Renal cortical epithelial cell (primary cell): Measurements from ENCODE around the gene OTOG. TPM values are rescaled to one million over a fixed set of nuclear protein-coding genes. Genes with fewer than 3 reads are reported as not detected.

Experiments used
- DNase-seq: peaks from one replicate; pipeline ENCODE4 v3.0.0-alpha.2; 2011; ENCODE audit warnings: low read depth
- total RNA-seq: library from RNA; depleted of rRNA; stranded (reverse); fragments of >200 nt; gene quantifications from 2 replicates; pipeline ENCODE4 v1.2.3, GENCODE V29; 2014

The OTOG gene, protein sequence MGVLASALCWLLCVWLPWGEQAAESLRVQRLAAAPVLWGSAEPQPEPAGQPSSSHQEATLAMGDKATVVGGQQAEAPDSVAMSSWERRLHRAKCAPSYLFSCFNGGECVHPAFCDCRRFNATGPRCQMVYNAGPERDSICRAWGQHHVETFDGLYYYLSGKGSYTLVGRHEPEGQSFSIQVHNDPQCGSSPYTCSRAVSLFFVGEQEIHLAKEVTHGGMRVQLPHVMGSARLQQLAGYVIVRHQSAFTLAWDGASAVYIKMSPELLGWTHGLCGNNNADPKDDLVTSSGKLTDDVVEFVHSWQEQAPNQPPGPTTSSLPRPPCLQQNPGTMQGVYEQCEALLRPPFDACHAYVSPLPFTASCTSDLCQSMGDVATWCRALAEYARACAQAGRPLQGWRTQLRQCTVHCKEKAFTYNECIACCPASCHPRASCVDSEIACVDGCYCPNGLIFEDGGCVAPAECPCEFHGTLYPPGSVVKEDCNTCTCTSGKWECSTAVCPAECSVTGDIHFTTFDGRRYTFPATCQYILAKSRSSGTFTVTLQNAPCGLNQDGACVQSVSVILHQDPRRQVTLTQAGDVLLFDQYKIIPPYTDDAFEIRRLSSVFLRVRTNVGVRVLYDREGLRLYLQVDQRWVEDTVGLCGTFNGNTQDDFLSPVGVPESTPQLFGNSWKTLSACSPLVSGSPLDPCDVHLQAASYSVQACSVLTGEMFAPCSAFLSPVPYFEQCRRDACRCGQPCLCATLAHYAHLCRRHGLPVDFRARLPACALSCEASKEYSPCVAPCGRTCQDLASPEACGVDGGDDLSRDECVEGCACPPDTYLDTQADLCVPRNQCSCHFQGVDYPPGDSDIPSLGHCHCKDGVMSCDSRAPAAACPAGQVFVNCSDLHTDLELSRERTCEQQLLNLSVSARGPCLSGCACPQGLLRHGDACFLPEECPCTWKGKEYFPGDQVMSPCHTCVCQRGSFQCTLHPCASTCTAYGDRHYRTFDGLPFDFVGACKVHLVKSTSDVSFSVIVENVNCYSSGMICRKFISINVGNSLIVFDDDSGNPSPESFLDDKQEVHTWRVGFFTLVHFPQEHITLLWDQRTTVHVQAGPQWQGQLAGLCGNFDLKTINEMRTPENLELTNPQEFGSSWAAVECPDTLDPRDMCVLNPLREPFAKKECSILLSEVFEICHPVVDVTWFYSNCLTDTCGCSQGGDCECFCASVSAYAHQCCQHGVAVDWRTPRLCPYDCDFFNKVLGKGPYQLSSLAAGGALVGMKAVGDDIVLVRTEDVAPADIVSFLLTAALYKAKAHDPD (N-terminal part only)
- total RNA-seq = not detected in 2 replicates

DNA sequence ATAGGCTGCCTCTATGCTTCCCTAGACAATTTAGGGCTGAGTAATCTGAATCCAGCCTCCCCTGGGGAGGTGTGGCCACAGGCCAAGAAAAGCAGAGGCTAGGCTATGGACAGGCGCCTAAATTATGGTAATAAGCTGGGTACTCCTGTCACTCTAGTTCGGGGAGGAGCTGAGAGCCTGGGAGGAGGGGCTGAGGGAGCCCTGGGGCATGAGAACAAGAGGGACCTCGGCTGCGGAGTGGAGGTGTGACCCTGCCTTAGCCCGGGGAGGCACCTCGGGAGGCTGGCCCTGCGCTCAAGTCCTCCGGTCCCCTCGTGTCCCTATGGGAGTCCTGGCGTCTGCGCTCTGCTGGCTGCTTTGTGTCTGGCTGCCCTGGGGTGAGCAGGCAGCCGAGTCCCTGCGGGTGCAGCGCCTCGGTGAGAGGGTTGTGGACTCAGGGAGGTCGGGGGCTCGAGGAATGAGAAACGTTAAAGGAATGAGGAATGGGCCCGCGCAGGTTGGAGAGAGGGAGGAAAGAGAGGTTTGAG, at the start of gene OTOG:
OTOG (plus strand) TSS at position 209 of the 527 bp plus-strand sequence; CDS start at position 323, 114 bp downstream.
- no peak for DNase-seq

DNA sequence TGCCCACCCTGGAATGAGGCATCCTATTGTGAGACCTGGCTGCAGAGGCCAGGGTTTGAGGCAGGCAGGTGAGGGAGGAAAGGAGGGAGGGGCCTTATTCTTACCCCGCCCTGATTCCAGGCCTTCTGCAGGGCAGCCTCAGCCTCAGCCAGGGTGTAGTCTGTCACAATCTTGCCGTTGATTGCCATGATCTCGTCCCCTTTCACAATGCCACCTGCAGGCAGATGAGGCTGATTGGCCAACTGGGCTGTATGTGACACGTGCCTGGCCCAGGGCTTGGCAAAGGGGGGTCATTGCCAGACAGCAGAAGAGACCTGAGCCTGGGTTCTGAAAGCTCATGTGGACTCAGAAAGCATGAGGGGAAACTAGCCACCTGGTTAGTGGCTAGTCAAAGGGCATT, 49.0 kb upstream of the OTOG start:
- no peak for DNase-seq

DNA sequence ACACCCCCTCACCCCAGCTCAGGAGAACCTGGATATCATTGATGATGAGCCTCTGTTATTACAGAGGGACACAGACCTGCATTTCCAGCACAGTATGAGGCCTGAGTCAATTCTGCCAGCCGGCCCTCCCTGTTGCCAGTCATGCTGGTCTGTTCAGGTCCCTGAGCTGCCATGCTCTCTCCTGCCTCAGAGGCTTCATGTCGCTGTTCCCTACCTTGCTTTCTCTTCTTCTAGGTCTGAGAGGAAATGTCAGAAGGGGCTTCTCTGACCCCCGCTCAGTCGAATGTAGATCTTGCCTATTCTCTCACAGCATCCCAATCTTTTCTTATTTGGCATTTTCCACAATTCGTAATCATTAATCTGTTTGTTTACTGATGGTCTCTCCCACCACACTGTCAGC, 48.6 kb upstream of the OTOG start:
- DNase-seq = no peak

DNA sequence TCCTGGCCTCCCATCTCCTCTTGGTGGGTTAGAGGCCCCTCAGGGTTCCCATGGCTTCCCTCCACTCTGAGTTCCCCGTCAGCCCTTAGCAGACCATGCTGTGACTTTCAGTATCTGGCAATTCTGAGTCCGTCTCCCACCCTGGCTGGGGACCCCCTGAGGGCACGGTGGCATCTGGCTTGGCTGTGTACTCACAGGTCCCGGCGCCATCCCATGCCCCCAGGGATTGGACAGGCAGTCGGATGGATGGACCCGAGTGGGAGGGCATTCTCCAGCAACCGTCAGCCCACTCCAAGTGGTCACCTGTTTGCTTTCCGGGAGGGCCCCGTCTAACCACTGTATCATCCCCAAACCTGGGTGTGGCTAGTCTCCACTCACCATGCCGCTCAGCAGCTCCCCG, 46.4 kb upstream of the OTOG start:
- no peak for DNase-seq

DNA sequence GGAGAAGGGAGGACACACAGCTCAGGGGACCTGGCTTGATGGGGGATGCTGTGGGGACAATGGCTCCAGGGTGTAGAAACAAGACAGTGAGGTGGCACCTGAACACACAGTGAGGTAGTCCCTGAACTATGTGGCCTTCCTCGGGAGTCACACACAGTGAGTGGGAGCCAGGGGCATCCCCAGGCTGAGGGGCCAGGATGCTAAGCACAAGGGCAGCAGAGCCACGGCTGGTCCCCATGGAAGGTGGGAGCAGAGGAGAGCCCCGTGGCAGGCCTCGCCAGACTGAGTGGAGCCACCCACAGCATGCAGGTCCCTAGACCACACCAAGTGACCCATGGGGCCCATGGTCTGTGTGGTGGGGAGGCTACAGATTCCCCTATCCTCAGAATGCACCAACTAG, 44.4 kb upstream of the OTOG start:
- no peak for DNase-seq

DNA sequence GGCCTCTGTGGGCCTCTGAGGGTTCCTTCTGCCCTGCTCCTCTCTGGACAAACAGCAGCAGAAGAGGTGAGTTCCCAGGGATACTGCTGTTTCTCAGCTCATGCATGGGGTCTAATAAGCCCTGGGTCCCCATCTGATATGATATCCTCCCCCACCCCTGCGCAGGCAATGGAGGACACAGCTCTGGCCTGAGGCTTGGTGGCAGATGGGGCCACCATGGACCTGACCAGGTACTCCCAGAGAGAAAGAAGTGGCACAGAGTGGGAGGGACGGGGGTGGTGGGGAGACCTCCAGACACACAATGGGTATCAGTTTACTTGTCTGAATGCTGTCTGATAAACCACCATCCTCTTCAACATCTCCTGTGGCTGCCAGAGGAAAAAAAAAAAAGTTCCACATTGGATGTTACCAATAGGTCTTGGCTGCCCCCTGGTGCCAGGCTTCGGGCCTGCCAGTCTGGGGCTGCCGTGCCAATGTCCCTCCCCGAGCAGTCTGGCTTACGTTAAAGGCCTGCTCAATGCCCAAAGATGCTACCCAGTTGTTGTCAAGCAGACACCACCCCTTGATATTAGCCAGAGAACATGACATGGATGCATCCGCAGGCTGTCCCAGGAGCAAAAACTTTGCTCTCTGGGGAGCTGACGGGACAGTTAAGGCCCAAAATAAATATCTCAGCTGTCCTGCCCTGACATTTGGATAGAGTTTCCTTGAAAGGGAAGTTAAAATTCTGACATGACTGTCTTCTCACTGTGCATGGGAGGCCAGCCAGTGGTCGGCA, 42.5 kb upstream of the OTOG start:
- DNase-seq = peak; percentile 47

DNA sequence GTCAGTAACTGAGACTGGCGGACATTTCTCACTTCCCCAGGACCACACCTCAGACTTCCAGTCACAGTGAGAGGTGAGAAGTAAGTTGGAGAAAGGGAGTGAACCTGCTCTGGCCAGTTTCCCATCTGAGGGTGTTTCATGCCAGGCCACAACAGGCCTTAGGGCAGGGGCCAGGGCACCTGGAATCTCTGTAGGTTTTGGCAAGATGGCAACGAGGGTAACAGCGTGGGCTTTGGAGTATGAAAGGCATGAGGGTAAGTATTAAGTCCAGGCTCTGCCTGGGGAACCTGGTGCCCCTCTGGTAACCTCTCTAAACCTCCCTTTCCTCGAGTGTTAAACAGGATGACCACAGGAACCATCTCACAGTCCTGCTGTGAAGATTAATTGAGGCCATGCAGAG, 41.9 kb upstream of the OTOG start:
- no peak for DNase-seq

DNA sequence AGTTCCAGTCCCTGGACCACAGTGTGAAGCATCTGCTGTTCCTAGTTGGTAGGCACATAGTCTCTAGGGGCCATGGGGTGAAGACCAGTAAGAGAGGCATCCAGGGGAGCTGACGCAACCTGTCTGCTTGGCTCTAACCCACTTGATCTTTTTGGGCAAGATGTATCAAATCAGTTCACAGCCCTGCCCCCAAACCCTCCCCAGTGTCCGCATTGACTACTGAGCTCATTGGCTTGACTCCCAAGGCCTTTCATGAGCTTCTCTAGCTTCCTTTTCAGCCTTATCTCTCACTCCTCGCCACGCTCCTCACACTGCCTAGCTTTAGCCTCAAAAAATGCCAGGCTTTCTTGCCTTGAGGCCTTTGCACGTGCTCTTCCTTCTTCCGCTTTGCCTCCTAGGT, 40.7 kb upstream of the OTOG start:
- DNase-seq = no peak

DNA sequence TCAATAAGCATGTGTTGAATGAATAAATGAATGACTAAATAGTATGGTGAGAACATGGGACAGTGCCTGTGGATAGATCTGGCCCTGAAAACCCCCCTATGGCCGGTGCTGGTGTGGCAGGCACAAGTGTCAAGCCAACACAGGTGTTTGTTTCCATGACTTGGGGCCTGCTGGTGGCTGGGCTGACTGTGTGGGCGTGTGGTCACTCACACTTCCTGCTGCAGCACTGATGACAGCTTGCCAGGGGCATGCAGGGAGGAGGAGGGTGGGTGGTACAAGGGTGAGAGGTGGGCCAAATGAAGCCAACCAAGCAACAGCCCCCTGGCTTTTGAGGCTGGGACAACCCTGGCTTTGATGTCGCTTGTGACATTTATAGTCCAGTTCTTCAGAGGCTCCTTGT, 40.1 kb upstream of the OTOG start:
- no peak for DNase-seq

DNA sequence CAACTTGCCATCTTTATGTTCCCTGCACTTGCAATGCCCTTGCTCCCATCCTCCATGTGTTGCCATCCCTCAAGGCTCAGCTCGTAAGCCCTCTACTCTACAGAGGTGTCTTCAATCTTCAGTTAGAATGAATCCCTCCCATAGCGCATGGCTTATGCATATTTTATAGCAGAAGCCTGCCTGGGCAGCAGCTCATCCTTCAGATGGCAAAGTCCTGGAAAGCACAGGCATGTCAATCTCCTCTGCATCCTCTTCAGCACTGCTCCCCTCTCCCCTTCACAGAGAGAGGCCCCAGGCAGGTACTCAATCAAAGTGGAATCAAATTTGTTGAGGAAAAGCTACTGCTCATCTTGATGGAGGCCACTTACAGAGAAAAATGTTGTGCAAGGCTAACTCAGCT, 39.3 kb upstream of the OTOG start:
- DNase-seq = no peak

DNA sequence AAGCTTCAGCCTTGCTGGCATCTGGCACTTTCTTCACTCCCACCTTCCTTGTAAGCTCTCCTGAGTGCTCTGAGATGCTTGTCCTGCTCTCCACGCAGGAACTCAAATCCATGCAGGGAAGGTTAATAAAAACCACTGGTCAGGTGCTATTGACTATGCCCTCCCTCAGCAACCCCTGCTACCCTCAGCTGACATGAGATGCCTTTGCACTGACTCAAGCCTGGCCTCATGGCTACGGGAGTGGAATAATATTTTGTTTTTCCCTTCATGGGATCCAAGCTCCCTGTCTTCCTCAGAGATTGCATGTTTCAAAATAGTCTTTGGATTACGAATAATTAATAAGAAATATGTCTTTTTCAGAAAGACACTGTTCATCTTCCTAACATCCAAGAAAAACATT, 38.8 kb upstream of the OTOG start:
- DNase-seq = peak; percentile 79

DNA sequence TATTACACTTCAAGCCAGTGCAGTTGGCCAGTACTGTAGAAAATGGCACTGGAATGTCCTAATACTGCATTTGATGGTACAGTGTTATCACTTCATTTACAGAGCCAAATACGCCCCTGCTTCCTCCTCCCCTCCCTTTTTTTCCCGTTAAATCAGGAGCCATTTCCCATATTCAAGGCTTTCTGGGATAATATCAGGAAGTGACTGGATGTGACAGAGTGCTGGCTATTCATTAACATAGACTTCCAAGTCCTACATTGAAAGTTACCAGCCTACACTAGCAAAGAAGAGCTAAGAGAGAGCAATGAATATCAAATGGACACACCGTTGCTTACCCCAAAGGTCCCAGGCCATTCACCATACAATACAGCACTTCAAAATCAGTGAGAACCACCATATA, 38.3 kb upstream of the OTOG start:
- peak; percentile 58 for DNase-seq

DNA sequence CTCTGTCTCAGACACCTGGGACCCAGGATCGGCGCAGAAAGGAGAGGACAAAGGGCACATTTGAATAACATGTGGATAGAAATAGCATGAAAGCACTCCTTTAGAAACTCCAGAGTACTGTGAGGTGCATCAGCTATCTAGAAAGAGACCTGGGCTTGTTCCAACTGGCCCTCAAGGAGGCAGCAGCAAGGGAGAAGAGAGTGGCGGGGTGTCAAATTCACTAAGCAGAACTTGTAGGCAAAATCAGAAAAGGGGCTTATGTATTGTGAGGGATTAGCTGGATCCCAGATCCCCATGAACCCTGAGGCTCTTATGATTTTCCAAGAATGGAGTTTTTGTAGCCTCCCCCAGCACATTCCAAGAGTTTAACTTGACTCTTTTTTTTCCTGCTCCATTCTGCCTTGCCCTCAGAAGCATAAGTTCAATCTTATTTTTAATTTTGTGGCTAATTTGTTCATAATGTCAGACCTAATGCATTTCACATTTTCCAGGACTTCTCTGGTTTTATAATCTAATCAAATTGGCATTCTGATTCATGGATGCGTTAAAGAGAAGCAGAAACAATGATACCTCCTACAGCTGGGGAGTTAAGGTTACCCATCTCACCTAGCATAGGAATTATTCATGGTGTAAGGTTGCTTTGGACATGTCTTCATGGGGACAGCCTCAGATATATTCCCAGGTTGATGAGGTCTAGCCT, 36.4 kb upstream of the OTOG start:
- no peak for DNase-seq

DNA sequence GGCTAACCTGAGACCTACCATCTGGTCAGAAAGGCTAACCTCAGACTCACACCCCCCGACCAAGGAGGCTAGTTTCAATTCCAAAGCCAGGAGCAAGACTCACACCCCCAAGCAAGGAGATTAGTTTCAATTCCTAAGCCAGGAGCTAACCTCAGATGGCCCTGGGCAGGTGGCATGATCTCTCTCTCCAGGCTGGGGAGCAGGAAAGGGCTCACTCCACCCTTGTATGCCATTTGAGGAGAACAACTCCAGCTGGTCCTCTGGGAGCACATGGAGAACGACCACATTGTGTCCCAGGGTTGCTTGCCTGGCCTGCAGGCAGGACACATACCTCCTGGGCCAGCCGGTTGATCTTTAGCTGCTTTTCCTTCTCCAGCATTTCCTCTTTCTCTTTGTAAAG, 35.5 kb upstream of the OTOG start:
- DNase-seq = no peak

DNA sequence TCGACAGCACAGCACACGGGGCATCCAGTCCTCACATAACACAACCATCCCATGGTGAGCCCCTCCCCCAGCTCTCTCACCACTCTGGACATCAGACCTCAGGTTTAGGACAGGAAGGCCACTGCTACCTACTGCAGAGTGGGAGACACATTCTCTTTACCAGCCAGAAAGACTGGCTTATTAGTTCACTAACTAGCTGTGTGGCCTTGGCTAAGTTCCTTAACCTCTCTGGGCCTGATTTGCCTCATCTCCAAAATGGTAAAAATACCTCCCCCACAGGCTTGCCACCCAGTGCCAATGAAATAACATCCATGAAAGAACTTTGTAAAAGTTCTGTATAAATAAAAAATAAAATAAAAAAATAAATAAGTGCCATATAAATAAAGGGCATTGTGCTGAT, 35.0 kb upstream of the OTOG start:
- no peak for DNase-seq

DNA sequence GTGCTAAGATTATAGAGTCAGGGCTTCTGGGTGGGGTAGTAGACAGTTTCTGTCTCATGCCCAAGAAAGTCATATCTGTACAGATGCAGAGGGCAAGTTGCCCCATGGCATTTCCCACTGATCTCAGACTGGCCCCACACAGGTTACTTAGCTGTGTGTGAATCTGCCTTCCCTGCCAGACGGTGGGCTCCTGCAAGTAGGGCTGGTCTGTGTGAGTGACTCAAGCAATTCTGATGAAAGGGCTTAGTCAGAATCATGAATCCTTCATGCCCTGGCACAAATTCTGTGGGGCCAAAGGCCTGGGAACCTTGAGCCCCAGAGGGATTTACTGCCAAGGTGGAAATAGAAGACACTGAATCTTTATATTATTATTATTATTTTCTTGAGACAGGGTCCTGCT, 33.2 kb upstream of the OTOG start:
- peak; percentile 46 for DNase-seq

DNA sequence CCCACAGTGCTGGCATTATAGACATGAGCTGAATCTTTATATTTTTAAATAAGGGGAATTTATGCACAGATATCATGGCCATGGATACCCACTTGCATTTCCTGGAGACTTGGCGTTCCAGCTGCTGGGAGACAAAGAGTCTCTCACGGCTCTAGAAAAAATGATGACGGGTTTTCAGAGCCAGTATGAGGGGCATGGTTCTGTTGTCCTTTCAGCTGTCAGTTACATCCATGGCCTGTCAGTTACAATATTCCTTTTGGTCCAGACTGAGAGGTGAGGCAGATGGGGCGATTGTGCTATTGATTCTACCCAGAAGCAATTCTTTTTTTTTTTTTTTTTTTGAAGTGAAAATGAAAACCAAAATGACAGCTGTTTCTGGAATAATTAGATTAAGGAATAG, 32.6 kb upstream of the OTOG start:
- no peak for DNase-seq

DNA sequence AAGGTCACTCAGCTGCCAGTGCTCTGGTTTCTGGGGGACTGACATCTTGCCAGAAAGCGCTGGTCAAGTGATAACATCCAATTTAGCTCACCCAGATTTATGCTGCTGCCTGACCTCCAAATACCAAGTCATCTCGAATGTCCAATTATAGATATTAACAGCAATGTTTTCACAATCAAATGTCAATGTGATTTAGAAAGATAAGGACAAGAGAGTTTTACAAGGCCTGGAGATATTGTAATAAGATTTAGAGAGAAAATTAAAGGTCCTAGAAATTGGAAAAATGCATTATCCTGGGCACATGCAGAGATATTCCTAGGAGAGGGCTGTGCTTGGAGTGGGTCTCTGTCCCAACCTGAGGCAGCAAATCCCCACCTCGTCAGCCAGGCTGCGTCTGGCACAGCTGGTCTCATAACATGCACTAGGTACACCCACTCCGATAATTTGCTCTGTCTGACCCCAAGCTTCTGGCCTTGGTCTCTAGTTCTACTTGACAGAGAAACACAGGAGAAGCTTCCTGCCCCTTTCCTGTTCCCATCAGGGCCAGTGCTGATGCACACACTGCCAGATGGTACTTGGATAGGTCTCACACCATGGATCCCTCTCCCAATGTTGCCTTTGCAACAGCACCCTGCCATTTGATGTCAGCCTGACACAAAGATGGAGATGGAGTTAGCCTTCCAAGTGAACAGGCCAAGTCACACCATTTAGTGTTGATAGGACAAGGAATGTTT, 31.4 kb upstream of the OTOG start:
- no peak for DNase-seq

DNA sequence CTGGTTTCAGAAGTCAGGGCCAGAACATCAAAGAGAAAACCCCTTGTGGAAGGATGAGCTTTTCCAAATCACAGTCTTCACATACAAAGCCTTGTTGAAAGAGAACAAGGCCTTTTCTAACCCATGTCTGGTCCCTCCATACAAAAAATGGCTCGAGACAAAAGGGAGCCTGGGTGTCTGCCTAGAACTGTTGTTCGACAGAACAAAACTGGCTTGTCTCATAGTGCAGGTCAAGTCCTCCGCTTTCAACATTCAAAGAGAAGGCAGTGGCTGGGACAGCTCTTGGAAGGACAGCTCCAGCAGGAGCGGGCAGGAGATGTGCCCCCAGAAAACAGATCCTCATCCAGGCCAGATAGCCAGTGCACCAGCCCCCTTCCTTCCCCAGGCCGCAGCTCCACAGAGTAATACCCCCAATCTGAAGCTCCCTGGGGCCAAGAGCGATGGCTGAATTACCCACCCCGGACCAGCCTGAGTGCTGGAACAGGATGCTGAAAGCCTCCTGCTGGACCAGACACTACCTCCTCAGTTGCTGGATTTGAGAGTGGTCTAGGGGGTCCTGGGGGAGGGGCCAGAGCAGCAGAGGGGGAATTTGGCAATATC, 30.4 kb upstream of the OTOG start:
- DNase-seq = no peak
